HG03575 (cell line): Measurements from ENCODE around the gene LRRC37A3.
"Not testable (repeated sequence)": the region's sequence is repeated elsewhere in the genome, so short reads cannot be mapped to it uniquely, and the experiment has no call there.

Experiments used
- ATAC-seq: cut with Tn5 transposase; IDR thresholded peaks from one replicate; pipeline ENCODE4 v1.9.1; 2021; ENCODE audit not compliant: unreplicated experiment, insufficient number of reproducible peaks, low FRiP score; ENCODE audit errors: extremely low read depth

LRRC37A3 gene

GRCh38 chr17:64843918-64844317 is 75.4 kb downstream of the LRRC37A3 start:
- not testable (repeated sequence) for ATAC-seq

GRCh38 chr17:64842900-64843299 is 76.4 kb downstream of the LRRC37A3 start:
- ATAC-seq: not testable (repeated sequence)

GRCh38 chr17:64840960-64841359 is 78.3 kb downstream of the LRRC37A3 start:
- ATAC-seq: not testable (repeated sequence)

GRCh38 chr17:64838513-64838912 is 80.8 kb downstream of the LRRC37A3 start:
- not testable (repeated sequence) for ATAC-seq

- ATAC-seq: peak; percentile 57
Observed at GRCh38 chr17:64837018-64837761, 82.1 kb downstream of the LRRC37A3 start.

- not testable (repeated sequence) for ATAC-seq
Observed at GRCh38 chr17:64836623-64837017, 82.7 kb downstream of the LRRC37A3 start.

GRCh38 chr17:64834060-64834459 is 85.2 kb downstream of the LRRC37A3 start:
- ATAC-seq: not testable (repeated sequence)

- ATAC-seq: not testable (repeated sequence)
Observed at GRCh38 chr17:64830631-64831040, 88.6 kb downstream of the LRRC37A3 start.

- not testable (repeated sequence) for ATAC-seq
Observed at GRCh38 chr17:64829824-64830630, 89.3 kb downstream of the LRRC37A3 start.

- ATAC-seq: not testable (repeated sequence)
Observed at GRCh38 chr17:64829068-64829467, 90.2 kb downstream of the LRRC37A3 start.

- ATAC-seq: not testable (repeated sequence)
Observed at GRCh38 chr17:64818904-64819303, 100.4 kb downstream of the LRRC37A3 start.

- not testable (repeated sequence) for ATAC-seq
Observed at GRCh38 chr17:64815833-64816198, 103.5 kb downstream of the LRRC37A3 start.

GRCh38 chr17:64814993-64815832 is 104.1 kb downstream of the LRRC37A3 start:
- not testable (repeated sequence) for ATAC-seq

- peak; percentile 76 for ATAC-seq
Observed at GRCh38 chr17:64808178-64808977, 110.9 kb downstream of the LRRC37A3 start.
